Endothelial cell of umbilical vein (primary cell): ENCODE measurements around the gene MAML3. TPM values are rescaled to one million over a fixed set of nuclear protein-coding genes. Genes with fewer than 3 reads are reported as not detected.

ENCODE experiments used
- BruUV-seq: library from RNA; stranded (reverse); fragments of 400-500 nt; replicated peaks from 2 replicates; lab custom pipeline; 2021; lab: Mats Ljungman, UMichigan
- CTCF ChIA-PET: fragments of 300-600, 350-600 bp; sonication (Branson Sonifier 250); formaldehyde crosslinking; loops from one replicate; lab custom pipeline; 2021; ENCODE audit warnings: antibody characterized with exemption, inconsistent platforms; lab: Charles Lee
- POLR2A ChIA-PET: fragments of 300-600, 350-600 bp; sonication (Branson Sonifier 250); formaldehyde crosslinking; loops from one replicate; lab custom pipeline; 2021; ENCODE audit warnings: antibody characterized with exemption, inconsistent platforms; lab: Charles Lee
- DNase-seq: peaks from one replicate; pipeline ENCODE4 v3.0.0-alpha.2; 2011; ENCODE audit warnings: low read depth, low spot score
- FAIRE-seq: peaks from 2 replicates; lab custom pipeline; 2011; peaks lifted over from hg19 to GRCh38; lab: Jason Lieb, UNC
- H2AFZ ChIP-seq: 2 replicates; pipeline ENCODE4 v1.6.0; 2012; ENCODE audit warnings: low read depth, low read length, control low read depth, inconsistent platforms
- H3K27ac ChIP-seq: 2 replicates; pipeline ENCODE4 v1.5.1; 2011; ENCODE audit warnings: low read depth, mild to moderate bottlenecking, control low read depth, low read length, moderate library complexity; ENCODE audit not compliant: insufficient read depth
- H3K27me3 ChIP-seq, 2 experiments: 2 replicates each; pipeline versions ENCODE4 v1.6.0 to v1.6.1; 2011; ENCODE audit warnings: low read length in 2 of 2, mixed read lengths in 1 of 2; ENCODE audit not compliant: control insufficient read depth in 2 of 2, insufficient read depth in 2 of 2
- H3K36me3 ChIP-seq, 2 experiments: 2 replicates in 1 of 2; 3 replicates in 1 of 2; pipeline ENCODE4 v1.5.1; 2011; ENCODE audit warnings: low read length in 2 of 2, mild to moderate bottlenecking in 1 of 2, moderate library complexity in 1 of 2; ENCODE audit not compliant: control insufficient read depth in 2 of 2, insufficient read depth in 2 of 2; ENCODE audit errors: extremely low read depth in 1 of 2
- H3K4me1 ChIP-seq: 3 replicates; pipeline ENCODE4 v1.5.1; 2011; ENCODE audit warnings: mild to moderate bottlenecking, low read length; ENCODE audit not compliant: control insufficient read depth, insufficient read depth; ENCODE audit errors: extremely low read depth
- H3K4me2 ChIP-seq: 2 replicates; pipeline ENCODE4 v1.6.1; 2011; ENCODE audit warnings: low read length, control low read depth, mixed read lengths; ENCODE audit not compliant: insufficient read depth
- H3K4me3 ChIP-seq, 3 experiments: fragments of 200-600 bp in 1 of 3; sonication (generic), shearing (Covaris generic) in 1 of 3; replicated peaks in 1 of 3; 2 replicates each; pipeline ENCODE4 v1.5.1; 2011 to 2016; ENCODE audit warnings: control low read depth in 3 of 3, low read length in 3 of 3, mild to moderate bottlenecking in 2 of 3, inconsistent platforms in 1 of 3, low read depth in 1 of 3, moderate library complexity in 1 of 3; ENCODE audit not compliant: insufficient read depth in 1 of 3
- H3K79me2 ChIP-seq: 2 replicates; pipeline ENCODE4 v1.6.0; 2012; ENCODE audit warnings: low read length, inconsistent platforms; ENCODE audit not compliant: control insufficient read depth, insufficient read depth
- H3K9ac ChIP-seq: replicated peaks from 2 replicates; pipeline ENCODE3; 2011; ENCODE audit warnings: low read length, control low read depth; ENCODE audit not compliant: insufficient read depth; ENCODE audit errors: extremely low read depth
- H3K9me1 ChIP-seq: replicated peaks from 3 replicates; pipeline ENCODE4 v1.6.0; 2011; ENCODE audit warnings: mild to moderate bottlenecking, low read length; ENCODE audit not compliant: control insufficient read depth, insufficient read depth; ENCODE audit errors: extremely low read depth
- H3K9me3 ChIP-seq: replicated peaks from 2 replicates; pipeline ENCODE4 v1.5.1; 2012; ENCODE audit warnings: low read length, inconsistent platforms; ENCODE audit not compliant: control insufficient read depth, insufficient read depth
- H4K20me1 ChIP-seq: replicated peaks from 2 replicates; pipeline ENCODE3; 2011; ENCODE audit warnings: mild to moderate bottlenecking, low read length; ENCODE audit not compliant: control insufficient read depth, insufficient read depth; ENCODE audit errors: extremely low read depth
- EZH2 ChIP-seq: IDR thresholded peaks from 2 replicates; pipeline ENCODE4 v1.6.1; 2012; ENCODE audit warnings: borderline replicate concordance, low read depth, mild to moderate bottlenecking, moderate library complexity, low read length, inconsistent platforms; ENCODE audit not compliant: severe bottlenecking
- FOS ChIP-seq: IDR thresholded peaks from 2 replicates; pipeline ENCODE4 v1.6.1; 2011; ENCODE audit warnings: mild to moderate bottlenecking, low read length, moderate library complexity, borderline replicate concordance; ENCODE audit not compliant: insufficient read depth
- GATA2 ChIP-seq: IDR thresholded peaks from 2 replicates; pipeline ENCODE4 v1.7.0; 2011; ENCODE audit warnings: low read depth, mild to moderate bottlenecking, moderate library complexity, mixed read lengths, low read length; ENCODE audit not compliant: insufficient read length, insufficient read depth
- JUN ChIP-seq: IDR thresholded peaks from 2 replicates; pipeline ENCODE4 v1.6.1; 2011; ENCODE audit warnings: borderline replicate concordance, low read depth; ENCODE audit not compliant: insufficient read length, insufficient read depth
- MAX ChIP-seq: IDR thresholded peaks from 2 replicates; pipeline ENCODE4 v1.6.1; 2011; ENCODE audit not compliant: insufficient read depth, insufficient read length
- MYC ChIP-seq: IDR thresholded peaks from one replicate; pipeline ENCODE4 v1.6.1; 2011; ENCODE audit warnings: mild to moderate bottlenecking, low read depth, low read length
- POLR2A ChIP-seq: IDR thresholded peaks from 2 replicates; pipeline ENCODE4 v1.6.1; 2012; ENCODE audit warnings: low read depth, mild to moderate bottlenecking, control low read depth, low read length
- POLR2AphosphoS5 ChIP-seq: IDR thresholded peaks from 2 replicates; pipeline ENCODE4 v1.6.1; 2012; ENCODE audit warnings: low read depth, mild to moderate bottlenecking, control low read depth, low read length, moderate library complexity; ENCODE audit not compliant: insufficient read depth
- dilution Hi-C: fragments of 300-500 bp; cut with MboI; formaldehyde crosslinking; loops from one replicate; pipeline ENCODE4 v1.15.0; 2019; ENCODE audit warnings: low sequenced_read_pairs; ENCODE audit not compliant: extremely low pct_ligation_motif_present
- intact Hi-C: fragments of 100-400 bp; cut with micrococcal nuclease; formaldehyde crosslinking; loops from one replicate; pipeline ENCODE4 v1.10.0; 2022
- polyA plus RNA-seq, 4 experiments: library from polyadenylated mRNA; depleted of rRNA in 3 of 4; stranded (reverse) in 3 of 4; unstranded in 1 of 4; fragments of >200 nt; gene quantifications; 2 replicates each; pipeline versions ENCODE4 v1.2.1 to v1.2.3, GENCODE V29; 2011 to 2012; ENCODE audit warnings: missing spikeins in 1 of 4
- total RNA-seq: library from RNA; stranded (reverse); gene quantifications from 2 replicates; pipeline ENCODE4 v1.2.3, GENCODE V29; 2021
- TF ChIP-seq, protein P1 (sequence below), 2 donors: IDR thresholded peaks; 1 replicate in 1 of 2; 2 replicates in 1 of 2; pipeline ENCODE4 v1.5.1; 2011; ENCODE audit warnings: low read length in 2 of 2, mild to moderate bottlenecking in 2 of 2, moderate library complexity in 2 of 2, control low read depth in 1 of 2, inconsistent platforms in 1 of 2, low read depth in 1 of 2; ENCODE audit not compliant: insufficient read depth in 1 of 2; ENCODE audit errors: extremely low read depth in 1 of 2

MAML3 gene
- total and polyA plus RNA-seq, 2 donors (not counting 3 experiments of a cell fraction or from before 2014, with no cell fraction given): 14.0 to 20.3 TPM

DNA sequence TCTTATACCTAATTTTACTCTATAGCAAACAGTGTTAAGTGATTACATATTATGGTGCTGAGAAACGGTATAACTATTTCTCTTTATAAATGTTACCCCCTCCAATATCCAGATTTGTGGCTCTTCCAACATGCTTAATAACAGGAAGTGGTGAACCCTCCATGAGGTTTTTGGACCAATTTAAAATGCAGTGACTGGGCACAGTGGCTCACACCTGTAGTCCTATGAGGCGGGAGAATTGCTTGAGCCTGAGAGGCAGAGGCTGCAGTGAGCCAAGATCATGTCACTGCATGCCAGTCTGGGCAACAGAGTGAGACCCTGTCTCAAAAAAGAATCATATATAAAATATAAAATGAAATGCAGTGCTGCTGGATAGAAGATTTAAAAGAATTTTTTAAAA is 351.1 kb downstream of the MAML3 start:
- no peak for FAIRE-seq
- H3K36me3 ChIP-seq: no peaks in the 10 kb centered on the region
- no peaks in the 10 kb centered on the region for H3K27me3 ChIP-seq
- intact Hi-C loops (no loop called here), dilution Hi-C loops (no loop called here)
- H3K4me2 ChIP-seq: no peak overlapping the region
- peaks cover 5% of the 10 kb centered on the region for H4K20me1 ChIP-seq
- no peaks in the 10 kb centered on the region for H3K9me1 ChIP-seq
- CTCF ChIA-PET: no interaction called here
- BruUV-seq: no TSS peak
- no peaks in the 10 kb centered on the region for H3K4me1 ChIP-seq
- H3K79me2 ChIP-seq: no peaks in the 10 kb centered on the region
- H2AFZ ChIP-seq: no peak overlapping the region
- no peak for DNase-seq
- no peak overlapping the region for H3K27ac ChIP-seq
- no peak overlapping the region for H3K4me3 ChIP-seq
- POLR2A ChIA-PET: no interaction called here
- H3K9me3 ChIP-seq: no peaks in the 10 kb centered on the region
- no peak overlapping the region for H3K9ac ChIP-seq
- TF ChIP-seq GATA2 (no peak), FOS (no peak), MAX (no peak), JUN (no peak), EZH2 (no peak)

GRCh38 chr4:139802488-139802887 is 351.5 kb downstream of the MAML3 start:
- ChIA-PET POLR2A (no interaction called here), CTCF (no interaction called here)
- Histone ChIP-seq H2AFZ (no peak overlapping the region), H3K9me3 (no peaks in the 10 kb centered on the region), H4K20me1 (peaks cover 5% of the 10 kb centered on the region), H3K27me3 (no peaks in the 10 kb centered on the region), H3K4me3 (no peak overlapping the region), H3K27ac (no peak overlapping the region), H3K79me2 (no peaks in the 10 kb centered on the region), H3K4me1 (no peaks in the 10 kb centered on the region), H3K9me1 (no peaks in the 10 kb centered on the region), H3K36me3 (no peaks in the 10 kb centered on the region), H3K4me2 (no peak overlapping the region), H3K9ac (no peak overlapping the region)
- intact Hi-C loops (no loop called here), dilution Hi-C loops (no loop called here)
- TF ChIP-seq MAX (no peak), FOS (no peak), MYC (no peak), POLR2A (no peak), GATA2 (no peak), POLR2AphosphoS5 (no peak), EZH2 (no peak), JUN (no peak)
- TF ChIP-seq, protein P1, sequence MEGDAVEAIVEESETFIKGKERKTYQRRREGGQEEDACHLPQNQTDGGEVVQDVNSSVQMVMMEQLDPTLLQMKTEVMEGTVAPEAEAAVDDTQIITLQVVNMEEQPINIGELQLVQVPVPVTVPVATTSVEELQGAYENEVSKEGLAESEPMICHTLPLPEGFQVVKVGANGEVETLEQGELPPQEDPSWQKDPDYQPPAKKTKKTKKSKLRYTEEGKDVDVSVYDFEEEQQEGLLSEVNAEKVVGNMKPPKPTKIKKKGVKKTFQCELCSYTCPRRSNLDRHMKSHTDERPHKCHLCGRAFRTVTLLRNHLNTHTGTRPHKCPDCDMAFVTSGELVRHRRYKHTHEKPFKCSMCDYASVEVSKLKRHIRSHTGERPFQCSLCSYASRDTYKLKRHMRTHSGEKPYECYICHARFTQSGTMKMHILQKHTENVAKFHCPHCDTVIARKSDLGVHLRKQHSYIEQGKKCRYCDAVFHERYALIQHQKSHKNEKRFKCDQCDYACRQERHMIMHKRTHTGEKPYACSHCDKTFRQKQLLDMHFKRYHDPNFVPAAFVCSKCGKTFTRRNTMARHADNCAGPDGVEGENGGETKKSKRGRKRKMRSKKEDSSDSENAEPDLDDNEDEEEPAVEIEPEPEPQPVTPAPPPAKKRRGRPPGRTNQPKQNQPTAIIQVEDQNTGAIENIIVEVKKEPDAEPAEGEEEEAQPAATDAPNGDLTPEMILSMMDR (IDR thresholded peaks at IDR 0.05; ENCODE audit: extremely low read depth in 1 of 2, insufficient read depth in 1 of 2, low read depth in 1 of 2, low read length in 2 of 2): no peak
- BruUV-seq: no TSS peak
- DNase-seq (no peak), FAIRE-seq (no peak)
